GM12878 (cell line): ENCODE measurements around the gene ZNF837. TPM values are rescaled to one million over a fixed set of nuclear protein-coding genes. Genes with fewer than 3 reads are reported as not detected.

Experiments
- BMI1 ChIP-seq: fragments of 450-650 bp; IDR thresholded peaks from 2 replicates; pipeline ENCODE4 v1.6.1; 2016; ENCODE audit warnings: mild to moderate bottlenecking, moderate library complexity, borderline replicate concordance
- BRCA1 ChIP-seq: IDR thresholded peaks from 2 replicates; pipeline ENCODE4 v1.6.1; 2011; ENCODE audit warnings: low read depth, low read length, improper control_type of control experiment
- CBFB ChIP-seq: IDR thresholded peaks from 2 replicates; pipeline ENCODE4 v1.6.1; 2016; ENCODE audit warnings: antibody characterized with exemption, low read depth
- CEBPB ChIP-seq, 2 experiments: fragments of 150-350 bp in 1 of 2; IDR thresholded peaks; 2 replicates each; pipeline ENCODE4 v1.6.1; 2012 to 2014; ENCODE audit warnings: low read depth in 2 of 2, low read length in 2 of 2, borderline replicate concordance in 1 of 2, inconsistent platforms in 1 of 2
- CHD4 ChIP-seq: fragments of 200-600 bp; sonication (generic); IDR thresholded peaks from 2 replicates; pipeline ENCODE4 v1.6.1; 2016; ENCODE audit warnings: mild to moderate bottlenecking
- E4F1 ChIP-seq: fragments of 450-650 bp; IDR thresholded peaks from 2 replicates; pipeline ENCODE4 v1.6.1; 2018; ENCODE audit warnings: borderline replicate concordance, mild to moderate bottlenecking; ENCODE audit not compliant: partially characterized antibody
- HCFC1 ChIP-seq: fragments of 150-350 bp; IDR thresholded peaks from 2 replicates; pipeline ENCODE4 v1.6.1; 2014; ENCODE audit warnings: low read length
- IRF3 ChIP-seq: fragments of 450-650 bp; IDR thresholded peaks from 2 replicates; pipeline ENCODE4 v1.6.1; 2014; ENCODE audit warnings: mild to moderate bottlenecking
- RAD21 ChIP-seq: IDR thresholded peaks from 2 replicates; pipeline ENCODE4 v1.6.1; 2011; ENCODE audit warnings: mild to moderate bottlenecking, low read depth, low read length, moderate library complexity; ENCODE audit not compliant: insufficient read depth
- RUNX3 ChIP-seq: IDR thresholded peaks from 2 replicates; pipeline ENCODE4 v1.6.1; 2012; ENCODE audit warnings: low read length, inconsistent platforms
- SIN3A ChIP-seq: IDR thresholded peaks from 2 replicates; pipeline ENCODE4 v1.6.1; 2012; ENCODE audit warnings: low read depth, low read length, improper control_type of control experiment
- SRF ChIP-seq, 2 experiments: IDR thresholded peaks; 2 replicates each; pipeline ENCODE4 v1.6.1; 2011; ENCODE audit warnings: low read depth in 2 of 2, low read length in 2 of 2, mild to moderate bottlenecking in 1 of 2, moderate library complexity in 1 of 2
- SUPT20H ChIP-seq: IDR thresholded peaks from 2 replicates; pipeline ENCODE4 v1.6.1; 2011; ENCODE audit warnings: low read depth, mild to moderate bottlenecking, low read length, moderate library complexity, borderline replicate concordance; ENCODE audit not compliant: control insufficient read depth
- SUZ12 ChIP-seq: fragments of 200-600 bp; sonication (generic); IDR thresholded peaks from one replicate; pipeline ENCODE4 v1.6.1; 2018; ENCODE audit warnings: antibody characterized with exemption, mild to moderate bottlenecking; ENCODE audit not compliant: unreplicated experiment
- USF1 ChIP-seq: IDR thresholded peaks from 2 replicates; pipeline ENCODE4 v1.6.1; 2011; ENCODE audit warnings: borderline replicate concordance, low read depth, mild to moderate bottlenecking, moderate library complexity, mixed read lengths, low read length; ENCODE audit not compliant: insufficient read depth; ENCODE audit errors: extremely low read length
- ZBTB33 ChIP-seq: fragments of 450-650 bp; IDR thresholded peaks from 2 replicates; pipeline ENCODE4 v1.6.1; 2017; ENCODE audit warnings: mild to moderate bottlenecking
- ZNF687 ChIP-seq: fragments of 450-650 bp; IDR thresholded peaks from 2 replicates; pipeline ENCODE4 v1.6.1; 2017; ENCODE audit warnings: mild to moderate bottlenecking, moderate library complexity
- ZZZ3 ChIP-seq: IDR thresholded peaks from 2 replicates; pipeline ENCODE4 v1.6.1; 2011; ENCODE audit warnings: low read depth; ENCODE audit not compliant: control insufficient read depth, insufficient read length
- polyA plus RNA-seq, 11 experiments: library from polyadenylated mRNA; depleted of rRNA in 4 of 11; unstranded in 6 of 11; stranded (reverse) in 5 of 11; fragments of >200 nt; fragmentation: Nextera tagmentation in 4 of 11; fragmentation: Illumina TruSeq in 1 of 11; extraction: Ambion mirVana in 4 of 11; extraction: Trizol in 1 of 11; gene quantifications; 1 replicate in 1 of 11; 2 replicates in 10 of 11; pipeline versions ENCODE4 v1.2.1 to v1.2.3, GENCODE V29; 2011 to 2016; ENCODE audit warnings: inconsistent platforms in 2 of 11, missing spikeins in 2 of 11, low read depth in 1 of 11
- total RNA-seq, 4 experiments: library from RNA; depleted of rRNA in 3 of 4; stranded (reverse); fragments of >200 nt in 3 of 4; fragmentation: Illumina TruSeq in 1 of 4; extraction: Trizol in 1 of 4; gene quantifications; 2 replicates each; pipeline versions ENCODE4 v1.2.1 to v1.2.3, GENCODE V29; 2013 to 2021

The ZNF837 gene
- total and polyA plus RNA-seq, 10 of the 15 experiments (the other 5 are each of a cell fraction or from before 2014, with no cell fraction given): 0.07 to 2.9 (median 2.0) TPM; not detected in 2

GRCh38 chr19:58400916-58401839 lies 20.3 kb upstream of the ZNF837 start (continued):
- peak; percentile 82 for TF ChIP-seq IRF3
- no peak for TF ChIP-seq SUZ12
- TF ChIP-seq CBFB: no peak; the same call in 1 of the 2 replicates
- no peak for TF ChIP-seq CHD4
- TF ChIP-seq USF1: no peak
- TF ChIP-seq ZZZ3: no peak
- no peak for TF ChIP-seq ZBTB33
- TF ChIP-seq BMI1: peak; percentile 100
- peak; percentile 57 for TF ChIP-seq HCFC1
- peak; percentile 97 for TF ChIP-seq E4F1
- TF ChIP-seq SIN3A: peak; percentile 83
- TF ChIP-seq CEBPB (IDR thresholded peaks at IDR 0.05; ENCODE audit: borderline replicate concordance in 1 of 2, low read depth in 2 of 2, low read length in 2 of 2): peak in 1 of 2 experiments; percentile 33; a peak in 1 of 4 replicates
- TF ChIP-seq RUNX3: peak; percentile 62
- no peak for TF ChIP-seq RAD21
- 0 out of 2 replicates have a peak, but pooled peaks have one; percentile 24 for TF ChIP-seq ZNF687
- no peak for TF ChIP-seq BRCA1
- no peak for TF ChIP-seq SUPT20H
- 0 out of 4 replicates have a peak, but pooled peaks of 1 of the 2 experiments have one; percentile 47 for TF ChIP-seq SRF (IDR thresholded peaks at IDR 0.05; ENCODE audit: low read depth in 2 of 2, low read length in 2 of 2)
